ENCODE measurements around the gene GALNS. TPM values are rescaled to one million over a fixed set of nuclear protein-coding genes. Genes with fewer than 3 reads are reported as not detected.

GALNS gene
- total and polyA plus RNA-seq, 2 of the 13 experiments (the other 11 are each of a cell fraction or from before 2014, with no cell fraction given), result 9.2 to 9.8 TPM

GRCh38 chr16:88810912-88811768 lies 45.6 kb downstream of the GALNS start (continued):
- TF ChIP-seq ARID3A (IDR thresholded peaks at IDR 0.05; ENCODE audit: low read depth, low read length) (no peak), TGIF2 (CRISPR knock-in tag; IDR thresholded peaks at IDR 0.05) (peak; percentile 81; the same call in 1 of the 2 replicates), ZNF207 (IDR thresholded peaks at IDR 0.05; ENCODE audit: borderline replicate concordance) (no peak), ZNF10 (CRISPR knock-in tag; IDR thresholded peaks at IDR 0.05; ENCODE audit: borderline replicate concordance, low read depth) (no peak), ZNF382 (CRISPR knock-in tag; IDR thresholded peaks at IDR 0.05; ENCODE audit: borderline replicate concordance) (no peak), BCL3 (CRISPR knock-in tag; IDR thresholded peaks at IDR 0.05) (no peak; the same call in 1 of the 2 replicates), ZNF274 (CRISPR knock-in tag; IDR thresholded peaks at IDR 0.05) (no peak), ZNF549 (CRISPR knock-in tag; IDR thresholded peaks at IDR 0.05) (no peak; the same call in 1 of the 2 replicates), FOXJ3 (CRISPR knock-in tag; IDR thresholded peaks at IDR 0.05; ENCODE audit: borderline replicate concordance) (no peak), ZSCAN5A (CRISPR knock-in tag; IDR thresholded peaks at IDR 0.05; ENCODE audit: borderline replicate concordance) (no peak), ZC3H4 (CRISPR knock-in tag; IDR thresholded peaks at IDR 0.05; ENCODE audit: borderline replicate concordance) (peak; percentile 63; the same call in 1 of the 2 replicates), SIN3A (IDR thresholded peaks at IDR 0.05; ENCODE audit: borderline replicate concordance, low read depth, low read length) (peak; percentile 78; the same call in 1 of the 2 replicates), GMEB1 (CRISPR knock-in tag; IDR thresholded peaks at IDR 0.05; ENCODE audit: borderline replicate concordance) (no peak), CTCF (CRISPR knock-in tag; IDR thresholded peaks at IDR 0.05) (peak; percentile 9; the same call in 1 of the 2 replicates), ZNF33A (CRISPR knock-in tag; IDR thresholded peaks at IDR 0.05; ENCODE audit: borderline replicate concordance) (no peak), KLF13 (CRISPR knock-in tag; IDR thresholded peaks at IDR 0.05) (no peak), HDAC6 (IDR thresholded peaks at IDR 0.05; ENCODE audit: low read depth, low read length) (no peak)
